H1 (cell line): ENCODE measurements around the gene ARHGAP10. TPM values are rescaled to one million over a fixed set of nuclear protein-coding genes. Genes with fewer than 3 reads are reported as not detected.

Experiments used
- CHD7 ChIP-seq: fragments of 300-600 bp; sonication (generic); IDR thresholded peaks from 2 replicates; pipeline ENCODE4 v1.7.1; 2012; ENCODE audit warnings: low read length, moderate library complexity, mild to moderate bottlenecking, inconsistent platforms; ENCODE audit not compliant: insufficient replicate concordance
- CTCF ChIP-seq, 3 experiments: IDR thresholded peaks; 1 replicate in 2 of 3; 2 replicates in 1 of 3; pipeline versions ENCODE4 v1.5.1 to v1.6.1; 2011; ENCODE audit warnings: low read length in 3 of 3, mild to moderate bottlenecking in 3 of 3, inconsistent platforms in 2 of 3, low read depth in 1 of 3, moderate library complexity in 1 of 3; ENCODE audit not compliant: insufficient read depth in 1 of 3; ENCODE audit errors: control extremely low read depth in 1 of 3
- polyA plus RNA-seq, 7 experiments: library from polyadenylated mRNA; depleted of rRNA in 3 of 7; stranded (reverse) in 5 of 7; unstranded in 2 of 7; fragments of >200 nt in 5 of 7; fragments of 200-250 nt in 2 of 7; gene quantifications; 1 replicate in 5 of 7; 2 replicates in 1 of 7; 4 replicates in 1 of 7; pipeline versions ENCODE4 v1.2.1 to v1.2.3, GENCODE V29; 2011 to 2013; ENCODE audit warnings: missing spikeins in 2 of 7, mixed read lengths in 2 of 7
- total RNA-seq: library from RNA; stranded (reverse); fragmentation: NEBNext Ultra II Directional; extraction: Animal tissue kit (Norgen Biotek cat#: 25700); gene quantifications from 2 replicates; pipeline ENCODE4 v1.2.1, GENCODE V29; 2021

ARHGAP10 gene
- total and polyA plus RNA-seq, 2 of the 8 experiments (the other 6 are each of a cell fraction or from before 2014, with no cell fraction given), result 3.7 to 6.1 TPM

GRCh38 chr4:148116969-148117368 is 385.1 kb downstream of the ARHGAP10 start (continued):
- TF ChIP-seq CTCF (IDR thresholded peaks at IDR 0.05; ENCODE audit: control extremely low read depth in 1 of 3, insufficient read depth in 1 of 3, low read depth in 1 of 3, low read length in 3 of 3) (no peak), CHD7 (no peak)
